ENCODE results near the gene IMPACT.

The IMPACT gene

GRCh38 chr18:24447961-24448360 is 21.5 kb downstream of the IMPACT start:
- Mint-ChIP-seq H3K27me3 (no peaks in the 10 kb centered on the region), H3K36me3 (peaks cover 39% of the 10 kb centered on the region), H3K9me3 (ENCODE audit: low read depth) (no peaks in the 10 kb centered on the region), H3K4me3 (no peak overlapping the region), H3K27ac (no peak overlapping the region), H3K4me1 (ENCODE audit: low read depth) (peaks cover 2% of the 10 kb centered on the region)

DNA sequence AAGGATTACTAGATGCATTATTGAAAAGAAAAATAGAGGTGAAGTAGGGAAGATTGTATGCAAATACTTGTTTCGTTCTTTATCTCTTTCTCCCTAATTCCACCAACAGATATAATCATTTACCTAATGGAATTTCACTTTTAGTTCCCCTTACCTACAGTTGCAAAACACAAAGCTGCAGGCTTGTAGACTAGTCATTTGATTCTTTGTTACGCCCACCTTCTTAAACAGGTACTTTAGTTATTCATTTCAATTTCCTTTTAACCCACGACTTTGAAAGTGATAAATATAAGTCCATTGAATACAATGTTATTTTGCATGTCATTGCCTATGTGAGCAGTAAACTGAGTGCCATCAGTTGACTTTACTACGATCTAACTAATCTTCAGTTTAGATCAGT is 30.1 kb downstream of the IMPACT start:
- H3K4me3 Mint-ChIP-seq: no peak overlapping the region
- H3K4me1 Mint-ChIP-seq (ENCODE audit: low read depth): no peaks in the 10 kb centered on the region
- no peaks in the 10 kb centered on the region for H3K27me3 Mint-ChIP-seq
- no peaks in the 10 kb centered on the region for H3K9me3 Mint-ChIP-seq (ENCODE audit: low read depth)
- no peak overlapping the region for H3K27ac Mint-ChIP-seq
- H3K36me3 Mint-ChIP-seq: peaks cover 12% of the 10 kb centered on the region

DNA sequence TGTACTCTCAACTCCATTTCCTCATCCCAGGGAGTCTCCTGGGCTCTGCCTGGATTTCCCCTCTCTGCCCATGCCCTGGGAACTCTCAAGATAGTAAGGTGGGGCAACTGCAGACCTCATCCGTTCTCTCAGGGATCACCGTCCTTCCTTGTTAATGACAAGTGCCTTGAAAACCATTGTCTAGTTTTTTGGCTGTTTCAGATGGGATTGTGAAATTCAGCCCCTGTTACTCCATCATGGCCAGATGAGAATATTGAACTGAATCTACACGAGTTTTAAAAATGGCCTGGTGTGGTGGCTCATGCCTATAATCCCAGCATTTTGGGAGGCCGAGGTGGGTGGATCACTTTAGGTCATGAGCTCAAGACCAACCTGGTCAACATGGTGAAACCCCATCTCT is 33.3 kb downstream of the IMPACT start:
- H3K9me3 Mint-ChIP-seq (ENCODE audit: low read depth): no peaks in the 10 kb centered on the region
- no peak overlapping the region for H3K27ac Mint-ChIP-seq
- H3K4me1 Mint-ChIP-seq (ENCODE audit: low read depth): peaks cover 5% of the 10 kb centered on the region
- H3K36me3 Mint-ChIP-seq: peaks cover 6% of the 10 kb centered on the region
- peaks cover 4% of the 10 kb centered on the region for H3K27me3 Mint-ChIP-seq
- H3K4me3 Mint-ChIP-seq: no peak overlapping the region

DNA sequence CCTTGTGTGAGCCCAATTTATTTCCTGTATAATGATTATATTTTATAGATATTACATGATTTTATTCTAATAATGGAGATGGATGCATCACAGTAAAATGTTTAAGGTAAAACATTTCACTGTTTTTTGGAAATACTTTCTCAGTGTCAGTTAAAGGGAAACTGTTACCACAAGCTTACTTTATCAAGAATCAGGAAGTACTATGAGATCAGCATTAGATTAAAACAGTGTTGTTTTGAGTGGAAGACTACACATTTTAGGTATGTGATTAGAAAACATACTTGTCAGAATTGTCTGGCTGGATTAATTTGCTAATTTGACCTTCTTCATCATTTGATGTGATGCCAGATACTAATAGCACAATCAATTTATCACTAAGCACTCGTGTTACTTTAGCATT is 33.9 kb downstream of the IMPACT start, which contains the start of gene HRH4:
HRH4 (plus strand) TSS at position 250 of the 400 bp plus-strand sequence; CDS start at position 342, 92 bp downstream.
- Mint-ChIP-seq H3K27ac (no peak within 1 kb of the TSS), H3K9me3 (ENCODE audit: low read depth) (no peaks in the 10 kb centered on the region), H3K4me1 (ENCODE audit: low read depth) (peaks cover 5% of the 10 kb centered on the region), H3K27me3 (peaks cover 4% of the 10 kb centered on the region), H3K4me3 (peak within 1 kb of the TSS; percentile 64), H3K36me3 (peaks cover 3% of the 10 kb centered on the region)

DNA sequence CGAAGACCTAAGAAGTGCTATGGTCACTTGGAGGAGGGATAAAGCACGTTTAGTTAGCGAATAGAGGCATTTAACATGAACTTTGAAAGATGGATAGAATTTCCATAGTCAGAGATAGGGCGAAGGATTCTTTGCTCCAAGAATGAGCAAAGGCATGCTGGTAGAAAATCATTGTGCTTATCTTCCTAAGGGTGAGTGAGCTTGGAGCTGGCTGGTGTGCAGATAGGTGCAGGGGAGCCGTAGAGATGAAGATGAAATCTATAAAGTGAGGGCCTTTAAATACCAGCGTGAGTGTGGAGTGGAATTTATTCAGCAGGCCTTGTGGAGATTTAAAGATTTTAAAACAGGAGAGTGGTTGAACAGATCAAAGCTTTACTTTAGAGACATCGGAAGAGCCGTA is 35.5 kb downstream of the IMPACT start:
- H3K27me3 Mint-ChIP-seq: peaks cover 4% of the 10 kb centered on the region
- H3K27ac Mint-ChIP-seq: no peak overlapping the region
- H3K4me3 Mint-ChIP-seq: peak overlapping the region; percentile 64
- H3K9me3 Mint-ChIP-seq (ENCODE audit: low read depth): no peaks in the 10 kb centered on the region
- peaks cover 2% of the 10 kb centered on the region for H3K36me3 Mint-ChIP-seq
- H3K4me1 Mint-ChIP-seq (ENCODE audit: low read depth): peaks cover 5% of the 10 kb centered on the region

- peak overlapping the region; percentile 64 for H3K4me3 Mint-ChIP-seq
- H3K4me1 Mint-ChIP-seq (ENCODE audit: low read depth): peaks cover 5% of the 10 kb centered on the region
- no peaks in the 10 kb centered on the region for H3K9me3 Mint-ChIP-seq (ENCODE audit: low read depth)
- H3K27ac Mint-ChIP-seq: no peak overlapping the region
- peaks cover 6% of the 10 kb centered on the region for H3K27me3 Mint-ChIP-seq
- H3K36me3 Mint-ChIP-seq: peaks cover 4% of the 10 kb centered on the region
These were observed 36.6 kb downstream of the IMPACT start for GRCh38 chr18:24462838-24463775.

DNA sequence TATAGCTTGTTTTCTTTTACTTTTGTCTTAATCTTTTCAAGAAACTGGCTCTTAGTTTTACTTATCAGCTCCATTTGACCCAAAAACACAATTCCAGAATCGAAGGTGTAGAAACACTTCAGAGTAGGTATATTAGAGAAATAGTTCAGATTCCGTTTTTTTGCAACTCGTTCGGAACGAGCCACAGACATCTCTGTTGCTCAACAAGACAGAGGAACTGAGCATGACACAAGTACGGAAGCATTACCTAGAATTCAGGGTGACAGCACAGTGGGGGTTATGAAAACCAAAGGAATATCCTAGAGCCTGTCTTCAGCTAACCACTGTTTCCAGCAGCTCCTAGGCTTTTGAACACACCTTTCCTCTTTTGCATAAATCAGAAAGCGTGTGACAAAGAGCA is 39.0 kb downstream of the IMPACT start:
- Mint-ChIP-seq H3K4me3 (no peak overlapping the region), H3K4me1 (ENCODE audit: low read depth) (peaks cover 5% of the 10 kb centered on the region), H3K27ac (no peak overlapping the region), H3K36me3 (peaks cover 4% of the 10 kb centered on the region), H3K9me3 (ENCODE audit: low read depth) (no peaks in the 10 kb centered on the region), H3K27me3 (peaks cover 6% of the 10 kb centered on the region)

GRCh38 chr18:24466771-24467170 is 40.3 kb downstream of the IMPACT start:
- H3K4me1 Mint-ChIP-seq (ENCODE audit: low read depth): peaks cover 5% of the 10 kb centered on the region
- H3K4me3 Mint-ChIP-seq: no peak overlapping the region
- H3K27ac Mint-ChIP-seq: no peak overlapping the region
- peaks cover 3% of the 10 kb centered on the region for H3K36me3 Mint-ChIP-seq
- no peaks in the 10 kb centered on the region for H3K9me3 Mint-ChIP-seq (ENCODE audit: low read depth)
- peaks cover 6% of the 10 kb centered on the region for H3K27me3 Mint-ChIP-seq

DNA sequence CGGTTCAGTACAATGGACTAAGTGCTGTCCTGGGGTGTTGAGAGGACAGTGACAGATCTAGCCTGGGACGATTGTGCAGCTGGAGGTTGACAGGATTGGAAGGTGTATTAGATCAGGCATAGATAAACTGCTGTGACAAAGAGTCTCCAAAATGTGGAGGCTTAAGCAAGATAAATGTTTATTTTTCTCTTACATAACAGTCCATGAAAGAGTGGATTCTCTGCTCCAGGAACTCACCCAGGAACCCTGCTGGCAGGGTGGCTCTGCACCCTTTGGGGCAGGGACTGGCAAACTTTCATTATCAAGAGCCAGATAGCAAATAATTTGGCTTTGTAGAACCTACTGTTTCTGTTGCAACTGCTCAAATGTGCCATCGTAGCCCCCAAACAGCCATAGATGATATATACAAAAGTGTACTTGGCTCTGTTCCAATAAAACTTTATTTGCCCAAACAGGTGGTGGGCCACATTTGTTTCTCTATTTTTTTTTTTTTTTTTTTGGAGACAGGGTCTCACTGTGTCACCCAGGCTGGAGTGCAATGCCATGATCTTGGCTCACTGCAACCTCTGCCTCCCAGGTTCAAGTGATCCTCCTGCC is 43.6 kb downstream of the IMPACT start:
- Mint-ChIP-seq H3K27me3 (peaks cover 2% of the 10 kb centered on the region), H3K9me3 (ENCODE audit: low read depth) (no peaks in the 10 kb centered on the region), H3K4me3 (no peak overlapping the region), H3K27ac (no peak overlapping the region), H3K4me1 (ENCODE audit: low read depth) (no peaks in the 10 kb centered on the region), H3K36me3 (peaks cover 2% of the 10 kb centered on the region)

DNA sequence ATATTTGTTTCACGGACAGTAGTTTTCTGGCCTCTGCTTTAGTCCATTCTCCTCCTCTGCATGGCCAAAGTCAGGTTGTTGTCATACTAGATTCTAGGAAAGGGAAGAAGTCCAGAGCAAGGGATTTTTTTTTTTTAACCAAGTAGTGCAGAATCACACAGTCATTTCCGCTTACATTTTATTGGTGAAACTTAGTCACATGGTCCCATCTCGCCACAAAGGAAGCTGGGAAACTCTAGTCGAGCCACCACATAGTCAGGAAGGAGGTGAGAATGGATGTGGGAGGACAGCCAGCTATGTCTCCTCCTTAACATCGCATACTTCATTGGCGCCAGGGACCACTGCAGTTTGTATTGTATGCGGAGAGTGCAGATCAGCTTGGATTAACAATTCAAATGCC is 44.3 kb downstream of the IMPACT start:
- H3K36me3 Mint-ChIP-seq: peaks cover 2% of the 10 kb centered on the region
- no peaks in the 10 kb centered on the region for H3K4me1 Mint-ChIP-seq (ENCODE audit: low read depth)
- H3K9me3 Mint-ChIP-seq (ENCODE audit: low read depth): no peaks in the 10 kb centered on the region
- H3K27me3 Mint-ChIP-seq: peaks cover 2% of the 10 kb centered on the region
- no peak overlapping the region for H3K4me3 Mint-ChIP-seq
- no peak overlapping the region for H3K27ac Mint-ChIP-seq

DNA sequence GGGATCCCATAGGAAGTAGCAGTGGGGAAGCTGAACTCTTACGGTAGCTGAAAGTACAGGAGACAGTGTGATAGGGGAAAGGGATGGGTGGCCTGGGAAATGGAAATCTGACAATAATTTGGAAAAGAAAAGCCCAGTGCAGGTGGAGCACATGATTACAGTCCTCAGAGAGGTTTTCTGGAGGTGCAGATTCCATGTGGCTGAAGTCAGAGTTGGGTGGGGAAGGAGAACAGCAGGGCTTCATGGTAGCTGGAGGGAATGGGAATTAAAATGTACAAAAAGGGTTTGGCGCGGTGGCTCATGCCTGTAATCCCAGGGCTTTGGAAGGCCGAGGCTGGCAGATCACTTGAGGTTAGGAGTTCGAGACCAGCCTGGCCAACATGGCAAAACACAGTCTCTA is 46.1 kb downstream of the IMPACT start:
- Mint-ChIP-seq H3K9me3 (ENCODE audit: low read depth) (no peaks in the 10 kb centered on the region), H3K36me3 (no peaks in the 10 kb centered on the region), H3K4me1 (ENCODE audit: low read depth) (peaks cover 7% of the 10 kb centered on the region), H3K27ac (no peak overlapping the region), H3K27me3 (no peaks in the 10 kb centered on the region), H3K4me3 (no peak overlapping the region)

- no peaks in the 10 kb centered on the region for H3K9me3 Mint-ChIP-seq (ENCODE audit: low read depth)
- peaks cover 7% of the 10 kb centered on the region for H3K4me1 Mint-ChIP-seq (ENCODE audit: low read depth)
- H3K4me3 Mint-ChIP-seq: no peak overlapping the region
- no peak overlapping the region for H3K27ac Mint-ChIP-seq
- no peaks in the 10 kb centered on the region for H3K27me3 Mint-ChIP-seq
- no peaks in the 10 kb centered on the region for H3K36me3 Mint-ChIP-seq
These were observed 47.9 kb downstream of the IMPACT start for GRCh38 chr18:24474406-24474805.

- H3K4me3 Mint-ChIP-seq: no peak overlapping the region
- H3K4me1 Mint-ChIP-seq (ENCODE audit: low read depth): peaks cover 7% of the 10 kb centered on the region
- H3K27ac Mint-ChIP-seq: no peak overlapping the region
- peaks cover 3% of the 10 kb centered on the region for H3K36me3 Mint-ChIP-seq
- peaks cover 2% of the 10 kb centered on the region for H3K27me3 Mint-ChIP-seq
- H3K9me3 Mint-ChIP-seq (ENCODE audit: low read depth): no peaks in the 10 kb centered on the region
These were observed 49.6 kb downstream of the IMPACT start for GRCh38 chr18:24475926-24476589.

DNA sequence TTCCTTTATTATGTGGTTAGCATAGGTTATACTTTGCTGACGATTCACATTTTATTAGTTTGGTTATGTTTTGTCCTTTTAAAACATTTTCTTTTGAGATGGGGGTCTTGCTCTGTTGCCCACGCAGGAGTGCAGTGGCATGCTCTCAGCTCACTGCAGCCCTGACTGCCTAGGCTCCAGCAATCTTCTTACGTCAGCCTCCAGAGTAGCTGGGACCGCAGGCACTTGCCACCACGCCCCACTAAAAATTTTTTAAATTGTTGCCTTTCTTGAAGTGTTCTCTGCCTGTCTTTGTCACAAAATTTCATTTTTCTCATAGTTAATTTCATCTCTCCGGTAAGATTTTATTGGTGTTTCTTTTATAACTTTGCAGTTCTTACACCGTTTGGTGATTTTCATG is 52.9 kb downstream of the IMPACT start:
- Mint-ChIP-seq H3K36me3 (peaks cover 5% of the 10 kb centered on the region), H3K4me3 (no peak overlapping the region), H3K9me3 (ENCODE audit: low read depth) (no peaks in the 10 kb centered on the region), H3K27me3 (peaks cover 2% of the 10 kb centered on the region), H3K4me1 (ENCODE audit: low read depth) (peaks cover 7% of the 10 kb centered on the region), H3K27ac (no peak overlapping the region)

GRCh38 chr18:24482821-24483220 is 56.4 kb downstream of the IMPACT start:
- H3K4me1 Mint-ChIP-seq (ENCODE audit: low read depth): peaks cover 2% of the 10 kb centered on the region
- H3K27me3 Mint-ChIP-seq: peaks cover 6% of the 10 kb centered on the region
- H3K4me3 Mint-ChIP-seq: no peak overlapping the region
- H3K27ac Mint-ChIP-seq: no peak overlapping the region
- H3K9me3 Mint-ChIP-seq (ENCODE audit: low read depth): no peaks in the 10 kb centered on the region
- H3K36me3 Mint-ChIP-seq: peaks cover 5% of the 10 kb centered on the region
